Lower leg skin (tissue), 4 donors: ENCODE data around the gene SNRNP27. TPM values are rescaled to one million over a fixed set of nuclear protein-coding genes. Genes with fewer than 3 reads are reported as not detected.

Source experiments
- DNase-seq, 2 donors: peaks; one replicate each; pipeline ENCODE4 v3.0.0-alpha.2; 2019; ENCODE audit warnings: low spot score in 2 of 2
- H3K4me3 ChIP-seq: fragments of 200-600 bp; sonication (generic); 2 replicates; pipeline ENCODE4 v1.5.1; 2017; ENCODE audit warnings: mild to moderate bottlenecking, low read depth; ENCODE audit not compliant: poor library complexity, severe bottlenecking
- POLR2A ChIP-seq, 2 donors: fragments of 450-650 bp; IDR thresholded peaks; one replicate each; pipeline ENCODE4 v1.6.1; 2016 to 2017; ENCODE audit warnings: antibody characterized with exemption in 2 of 2, mild to moderate bottlenecking in 1 of 2, moderate library complexity in 1 of 2
- WGBS, 2 donors: methylation state at CpG; one replicate each; pipeline ENCODE4 v1.1.5; 2018; 5-methylcytosine and 5-hydroxymethylcytosine counted together
- intact Hi-C: fragments of 100-400 bp; cut with DNase I; formaldehyde crosslinking; loops from one replicate; pipeline ENCODE4 v1.15.0; 2023; ENCODE audit warnings: low total_unique reads
- total RNA-seq, 4 donors: library from RNA; depleted of rRNA; stranded (reverse); fragments of >200 nt; gene quantifications; one replicate each; pipeline ENCODE4 v1.1.0, GENCODE V29; 2016
- TF ChIP-seq, protein P1 (sequence below), 3 donors: fragments of 450-650 bp; IDR thresholded peaks; one replicate each; pipeline ENCODE4 v1.5.1; 2016; ENCODE audit warnings: antibody characterized with exemption in 3 of 3, mild to moderate bottlenecking in 3 of 3, moderate library complexity in 2 of 3

SNRNP27 gene
- total RNA-seq, 4 donors from 2014 or later = 55.6 to 82.3 (median 60.2) TPM

DNA sequence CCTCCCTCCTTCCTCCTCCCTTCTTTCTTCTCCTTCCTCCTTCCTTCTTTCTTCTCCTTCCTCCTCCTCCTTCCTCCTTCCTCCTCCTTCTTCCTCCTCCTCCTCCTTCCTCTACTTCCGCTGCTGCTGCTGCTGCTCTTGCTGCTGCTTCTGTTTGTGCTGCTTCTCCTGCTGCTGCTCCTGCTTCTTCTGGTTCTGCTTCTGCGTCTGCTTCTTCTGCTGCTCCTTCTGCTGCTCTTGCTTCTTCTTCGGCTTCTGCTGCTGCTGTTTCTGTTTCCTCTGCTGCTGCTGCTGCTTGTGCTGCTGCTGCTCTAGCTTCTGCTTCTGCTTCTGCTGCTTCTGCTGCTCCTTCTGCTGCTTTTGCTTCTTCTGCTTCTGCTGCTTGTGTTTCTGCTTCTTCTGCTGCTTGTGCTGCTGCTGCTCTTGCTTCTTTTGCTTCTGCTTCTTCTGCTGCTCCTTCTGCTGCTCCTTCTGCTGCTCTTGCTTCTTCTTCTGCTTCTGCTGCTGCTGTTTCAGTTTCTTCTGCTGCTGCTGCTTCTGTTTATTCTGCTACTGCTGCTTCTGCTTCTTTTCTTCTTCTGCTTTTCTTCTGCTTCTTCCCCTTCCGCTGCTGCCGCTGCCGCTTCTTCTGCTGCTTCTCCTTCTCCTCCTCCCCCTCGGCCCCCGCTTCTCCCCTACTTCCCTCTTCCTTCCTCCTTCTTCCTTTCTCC is 8.6 kb downstream of the SNRNP27 start:
- intact Hi-C loops = no loop called here
- DNase-seq = no peak
- no peak for TF ChIP-seq POLR2A (IDR thresholded peaks at IDR 0.05)
- TF ChIP-seq, protein P1, sequence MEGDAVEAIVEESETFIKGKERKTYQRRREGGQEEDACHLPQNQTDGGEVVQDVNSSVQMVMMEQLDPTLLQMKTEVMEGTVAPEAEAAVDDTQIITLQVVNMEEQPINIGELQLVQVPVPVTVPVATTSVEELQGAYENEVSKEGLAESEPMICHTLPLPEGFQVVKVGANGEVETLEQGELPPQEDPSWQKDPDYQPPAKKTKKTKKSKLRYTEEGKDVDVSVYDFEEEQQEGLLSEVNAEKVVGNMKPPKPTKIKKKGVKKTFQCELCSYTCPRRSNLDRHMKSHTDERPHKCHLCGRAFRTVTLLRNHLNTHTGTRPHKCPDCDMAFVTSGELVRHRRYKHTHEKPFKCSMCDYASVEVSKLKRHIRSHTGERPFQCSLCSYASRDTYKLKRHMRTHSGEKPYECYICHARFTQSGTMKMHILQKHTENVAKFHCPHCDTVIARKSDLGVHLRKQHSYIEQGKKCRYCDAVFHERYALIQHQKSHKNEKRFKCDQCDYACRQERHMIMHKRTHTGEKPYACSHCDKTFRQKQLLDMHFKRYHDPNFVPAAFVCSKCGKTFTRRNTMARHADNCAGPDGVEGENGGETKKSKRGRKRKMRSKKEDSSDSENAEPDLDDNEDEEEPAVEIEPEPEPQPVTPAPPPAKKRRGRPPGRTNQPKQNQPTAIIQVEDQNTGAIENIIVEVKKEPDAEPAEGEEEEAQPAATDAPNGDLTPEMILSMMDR (IDR thresholded peaks at IDR 0.05) = no peak
- H3K4me3 ChIP-seq = no peak overlapping the region
- 69 to 75% methylated on average over 8 of the region's 8 CpGs for WGBS, 2 donors

- DNase-seq = no peak
- no peak overlapping the region for H3K4me3 ChIP-seq
- intact Hi-C loops = no loop called here
- no peak for TF ChIP-seq POLR2A (IDR thresholded peaks at IDR 0.05)
- TF ChIP-seq, protein P1 (IDR thresholded peaks at IDR 0.05) = no peak
These were observed 13.5 kb downstream of the SNRNP27 start for GRCh38 chr2:69907216-69907615.

GRCh38 chr2:69911985-69912563 is 18.3 kb downstream of the SNRNP27 start:
- intact Hi-C loops = no loop called here
- no peak for DNase-seq
- TF ChIP-seq, protein P1 (IDR thresholded peaks at IDR 0.05) = peak in 1 of 3 donors; percentile 32
- no peak for TF ChIP-seq POLR2A (IDR thresholded peaks at IDR 0.05)
- H3K4me3 ChIP-seq = no peak overlapping the region
- WGBS, 2 donors = 0% methylated on average over 2 of the region's 2 CpGs

DNA sequence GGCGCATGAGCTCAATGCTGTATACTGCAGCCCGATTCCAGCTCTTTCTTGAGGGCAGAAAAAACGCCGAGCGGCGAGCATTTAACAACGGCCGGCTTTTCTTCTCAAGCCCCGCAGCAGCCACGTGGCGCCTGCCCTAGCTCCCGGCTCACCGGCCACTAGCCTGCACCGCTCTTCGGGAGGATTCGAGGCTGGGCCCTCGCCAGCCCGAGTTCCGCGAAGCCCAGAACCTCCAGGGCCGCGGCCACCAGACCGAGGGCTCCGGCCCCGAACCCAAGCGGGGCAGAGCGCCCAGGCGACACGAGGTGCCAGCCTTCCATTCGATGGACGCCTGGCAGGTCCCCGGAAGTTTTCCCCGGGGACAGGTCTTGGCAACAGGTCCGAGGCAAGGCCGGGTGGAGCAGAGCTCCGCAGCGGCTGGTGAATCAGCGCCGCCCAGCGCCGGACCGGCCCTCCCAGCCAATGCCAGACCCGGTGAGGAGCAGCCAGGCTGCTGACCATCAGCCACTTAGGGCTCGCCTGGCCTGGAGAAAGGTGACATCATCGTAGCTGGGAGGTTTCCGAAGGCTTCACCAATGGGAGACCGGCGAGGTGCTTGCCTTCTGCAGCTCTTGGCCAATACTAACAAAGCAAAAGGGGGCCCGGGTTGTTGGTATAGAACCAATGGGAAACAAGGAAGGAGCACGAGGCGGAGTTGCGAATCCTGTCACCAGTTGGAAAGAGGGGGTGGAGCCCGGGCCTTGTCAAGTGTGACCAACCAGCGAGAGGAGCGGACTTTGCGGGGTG is 20.6 kb downstream of the SNRNP27 start:
- intact Hi-C loops = loop anchor here (2.0 kb wide), 1 partner anchor 228 kb away; no protein-coding TSS in a partner anchor
- TF ChIP-seq, protein P1 (IDR thresholded peaks at IDR 0.05) = peak in 1 of 3 donors; percentile 53
- TF ChIP-seq POLR2A (IDR thresholded peaks at IDR 0.05) = peak in 1 of 2 donors; percentile 75
- WGBS, 2 donors = 1% methylated on average over 31 to 34 of the region's 56 CpGs
- peak; percentile 100 for DNase-seq
- peak overlapping the region; percentile 37 for H3K4me3 ChIP-seq

- intact Hi-C loops = loop anchor here (2.0 to 5.0 kb wide), 2 partner anchors 157 to 228 kb away; no protein-coding TSS in a partner anchor
- DNase-seq = peak in 1 of 2 donors; percentile 89
- 0 to 2% methylated on average over 38 to 69 of the region's 81 CpGs for WGBS, 2 donors
These were observed 21.5 kb downstream of the SNRNP27 start, which contains the start of gene MXD1 for GRCh38 chr2:69914950-69915945. TSS of gene MXD1 (plus strand) at chr2:69915109. CDS start at chr2:69915331, 222 bp downstream.

More at GRCh38 chr2:69914950-69915945, 21.5 kb downstream of the SNRNP27 start, which contains the start of gene MXD1:
- peak in 1 of 2 donors; percentile 88 for TF ChIP-seq POLR2A (IDR thresholded peaks at IDR 0.05)
- TF ChIP-seq, protein P1 (IDR thresholded peaks at IDR 0.05) = no peak
- peak within 1 kb of the TSS; percentile 99 for H3K4me3 ChIP-seq
